ENCODE measurements around the gene MYCBP.

- no peak for TF ChIP-seq GATA3 (IDR thresholded peaks at IDR 0.05; ENCODE audit: low read depth, low read length)
- no peak for TF ChIP-seq GATA2 (IDR thresholded peaks at IDR 0.05; ENCODE audit: low read depth, low read length)
These were observed 52.3 kb downstream of the MYCBP start for GRCh38 chr1:38820860-38821259.
